Neural cell (in vitro differentiated cells): ENCODE data around the gene MAP10. TPM values are rescaled to one million over a fixed set of nuclear protein-coding genes. Genes with fewer than 3 reads are reported as not detected.

Experiments
- H2AFZ ChIP-seq: fragments of 200-600, 300-800 bp; sonication (generic), shearing (Covaris generic); 2 replicates; pipeline ENCODE4 v1.6.0; 2014; ENCODE audit warnings: low read depth, mild to moderate bottlenecking, antibody characterized with exemption, low read length, moderate library complexity
- H3F3A ChIP-seq: fragments of 200-600 bp; shearing (Covaris generic); 2 replicates; pipeline ENCODE4 v1.6.1; 2016; ENCODE audit warnings: mild to moderate bottlenecking, moderate library complexity, mixed read lengths, antibody characterized with exemption, low read length; ENCODE audit not compliant: insufficient read depth, poor library complexity, severe bottlenecking
- H3K27ac ChIP-seq: fragments of 200-600, 300-800 bp; sonication (generic), shearing (Covaris generic); 2 replicates; pipeline ENCODE4 v1.5.1; 2014; ENCODE audit warnings: mild to moderate bottlenecking, low read length, moderate library complexity
- H3K27me3 ChIP-seq: fragments of 300-800, 200-600 bp; sonication (generic), shearing (Covaris generic); 2 replicates; pipeline ENCODE4 v1.6.0; 2014; ENCODE audit warnings: mild to moderate bottlenecking, low read depth, low read length, moderate library complexity; ENCODE audit not compliant: insufficient read depth
- H3K36me3 ChIP-seq: fragments of 300-800, 200-600 bp; sonication (generic), shearing (Covaris generic); 2 replicates; pipeline ENCODE4 v1.5.1; 2014; ENCODE audit warnings: mild to moderate bottlenecking, antibody characterized with exemption, low read length, moderate library complexity; ENCODE audit not compliant: insufficient read depth
- H3K4me2 ChIP-seq: fragments of 300-800, 200-600 bp; sonication (generic), shearing (Covaris generic); 2 replicates; pipeline ENCODE4 v1.6.0; 2014; ENCODE audit warnings: mild to moderate bottlenecking, low read length
- H3K4me3 ChIP-seq: fragments of 300-800, 200-600 bp; sonication (generic), shearing (Covaris generic); 2 replicates; pipeline ENCODE4 v1.5.1; 2014; ENCODE audit warnings: mild to moderate bottlenecking, low read length, moderate library complexity
- H3K79me2 ChIP-seq: fragments of 200-600 bp; shearing (Covaris generic); replicated peaks from 2 replicates; pipeline ENCODE4 v1.6.0; 2014; ENCODE audit warnings: mild to moderate bottlenecking, low read length, moderate library complexity; ENCODE audit not compliant: insufficient read depth
- H3K9ac ChIP-seq: fragments of 300-800, 200-600 bp; sonication (generic), shearing (Covaris generic); 2 replicates; pipeline ENCODE4 v1.6.1; 2016; ENCODE audit warnings: mild to moderate bottlenecking, low read length, mixed read lengths
- H3K9me2 ChIP-seq: fragments of 200-600 bp; shearing (Covaris generic); 2 replicates; pipeline ENCODE4 v1.6.1; 2016; ENCODE audit warnings: mild to moderate bottlenecking, low read length, mixed read lengths; ENCODE audit not compliant: insufficient read depth
- H3K9me3 ChIP-seq: fragments of 200-600, 300-800 bp; sonication (generic), shearing (Covaris generic); 2 replicates; pipeline ENCODE4 v1.6.1; 2016; ENCODE audit warnings: mild to moderate bottlenecking, mixed run types, low read length, moderate library complexity, mixed read lengths
- H4K20me1 ChIP-seq: fragments of 200-600 bp; shearing (Covaris generic); 2 replicates; pipeline ENCODE4 v1.6.1; 2016; ENCODE audit warnings: mild to moderate bottlenecking, mixed run types; ENCODE audit not compliant: insufficient read depth
- CTCF ChIP-seq: fragments of 450-650 bp; IDR thresholded peaks from 2 replicates; pipeline ENCODE4 v1.5.1; 2014; ENCODE audit warnings: antibody characterized with exemption, mild to moderate bottlenecking, moderate library complexity; ENCODE audit not compliant: poor library complexity, severe bottlenecking
- EP300 ChIP-seq: fragments of 450-650 bp; conservative IDR thresholded peaks from 2 replicates; pipeline ENCODE4 v1.6.1; 2014; ENCODE audit warnings: antibody characterized with exemption, mild to moderate bottlenecking, moderate library complexity; ENCODE audit not compliant: poor library complexity, severe bottlenecking
- EZH2 ChIP-seq: fragments of 200-600, 300-800 bp; shearing (Covaris generic), sonication (generic); IDR thresholded peaks from 2 replicates; pipeline ENCODE4 v1.6.1; 2014; ENCODE audit warnings: antibody characterized with exemption, low read length, borderline replicate concordance, mild to moderate bottlenecking; ENCODE audit not compliant: insufficient read depth, poor library complexity, severe bottlenecking
- MXI1 ChIP-seq: fragments of 450-650 bp; conservative IDR thresholded peaks from 2 replicates; pipeline ENCODE4 v1.6.1; 2014; ENCODE audit warnings: antibody characterized with exemption, mild to moderate bottlenecking; ENCODE audit not compliant: poor library complexity, severe bottlenecking
- POLR2AphosphoS5 ChIP-seq: IDR thresholded peaks from 2 replicates; pipeline ENCODE4 v1.6.1; 2012
- RAD21 ChIP-seq: fragments of 450-650 bp; conservative IDR thresholded peaks from 2 replicates; pipeline ENCODE4 v1.6.1; 2014; ENCODE audit warnings: antibody characterized with exemption, mild to moderate bottlenecking, moderate library complexity
- SMC3 ChIP-seq: fragments of 450-650 bp; conservative IDR thresholded peaks from 2 replicates; pipeline ENCODE4 v1.6.1; 2014; ENCODE audit warnings: antibody characterized with exemption, mild to moderate bottlenecking, moderate library complexity; ENCODE audit not compliant: poor library complexity
- TAF1 ChIP-seq: IDR thresholded peaks from 2 replicates; pipeline ENCODE4 v1.6.1; 2012; ENCODE audit warnings: low read depth
- polyA plus RNA-seq: library from polyadenylated mRNA; depleted of rRNA; stranded (reverse); fragments of >200 nt; gene quantifications from 2 replicates; pipeline ENCODE4 v1.2.3, GENCODE V29; 2014
- TF ChIP-seq, protein P1 (sequence below): IDR thresholded peaks from 2 replicates; pipeline ENCODE4 v1.6.1; 2012; ENCODE audit warnings: borderline replicate concordance

MAP10 gene
- polyA plus RNA-seq, 1 donor from 2014 or later: 1.1 TPM

DNA sequence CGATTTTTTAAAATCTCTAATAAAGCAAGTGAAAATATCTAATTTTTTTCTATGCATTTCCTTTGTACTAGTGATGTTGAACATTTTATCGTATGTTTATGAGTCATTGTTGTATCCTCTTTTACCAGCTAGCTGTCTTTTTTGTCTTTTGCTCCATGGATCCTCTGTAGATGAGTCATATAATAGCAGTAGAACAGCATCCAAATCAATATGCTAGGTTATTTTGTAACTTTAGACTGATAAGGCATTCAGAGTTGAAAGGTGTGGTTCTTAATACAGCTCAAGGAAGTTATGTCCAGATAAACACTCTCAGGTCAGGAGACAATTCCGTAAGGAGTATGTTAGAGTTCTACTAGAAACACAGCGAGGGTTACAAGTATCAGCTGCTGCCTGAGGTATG is 31.9 kb downstream of the MAP10 start:
- H4K20me1 ChIP-seq: no peaks in the 10 kb centered on the region
- no peaks in the 10 kb centered on the region for H3K36me3 ChIP-seq
- H3K79me2 ChIP-seq: no peaks in the 10 kb centered on the region
- no peak overlapping the region for H3K27ac ChIP-seq
- no peak overlapping the region for H3K4me3 ChIP-seq
- H2AFZ ChIP-seq: no peak overlapping the region
- no peaks in the 10 kb centered on the region for H3F3A ChIP-seq
- no peaks in the 10 kb centered on the region for H3K27me3 ChIP-seq
- H3K9me2 ChIP-seq: no peaks in the 10 kb centered on the region
- H3K9ac ChIP-seq: no peak overlapping the region
- no peak for TF ChIP-seq SMC3
- TF ChIP-seq EP300: no peak
- TF ChIP-seq POLR2AphosphoS5: no peak
- no peak for TF ChIP-seq EZH2
- no peak for TF ChIP-seq TAF1
- TF ChIP-seq RAD21: no peak
- TF ChIP-seq MXI1: no peak
- no peak for TF ChIP-seq CTCF
- TF ChIP-seq, protein P1, sequence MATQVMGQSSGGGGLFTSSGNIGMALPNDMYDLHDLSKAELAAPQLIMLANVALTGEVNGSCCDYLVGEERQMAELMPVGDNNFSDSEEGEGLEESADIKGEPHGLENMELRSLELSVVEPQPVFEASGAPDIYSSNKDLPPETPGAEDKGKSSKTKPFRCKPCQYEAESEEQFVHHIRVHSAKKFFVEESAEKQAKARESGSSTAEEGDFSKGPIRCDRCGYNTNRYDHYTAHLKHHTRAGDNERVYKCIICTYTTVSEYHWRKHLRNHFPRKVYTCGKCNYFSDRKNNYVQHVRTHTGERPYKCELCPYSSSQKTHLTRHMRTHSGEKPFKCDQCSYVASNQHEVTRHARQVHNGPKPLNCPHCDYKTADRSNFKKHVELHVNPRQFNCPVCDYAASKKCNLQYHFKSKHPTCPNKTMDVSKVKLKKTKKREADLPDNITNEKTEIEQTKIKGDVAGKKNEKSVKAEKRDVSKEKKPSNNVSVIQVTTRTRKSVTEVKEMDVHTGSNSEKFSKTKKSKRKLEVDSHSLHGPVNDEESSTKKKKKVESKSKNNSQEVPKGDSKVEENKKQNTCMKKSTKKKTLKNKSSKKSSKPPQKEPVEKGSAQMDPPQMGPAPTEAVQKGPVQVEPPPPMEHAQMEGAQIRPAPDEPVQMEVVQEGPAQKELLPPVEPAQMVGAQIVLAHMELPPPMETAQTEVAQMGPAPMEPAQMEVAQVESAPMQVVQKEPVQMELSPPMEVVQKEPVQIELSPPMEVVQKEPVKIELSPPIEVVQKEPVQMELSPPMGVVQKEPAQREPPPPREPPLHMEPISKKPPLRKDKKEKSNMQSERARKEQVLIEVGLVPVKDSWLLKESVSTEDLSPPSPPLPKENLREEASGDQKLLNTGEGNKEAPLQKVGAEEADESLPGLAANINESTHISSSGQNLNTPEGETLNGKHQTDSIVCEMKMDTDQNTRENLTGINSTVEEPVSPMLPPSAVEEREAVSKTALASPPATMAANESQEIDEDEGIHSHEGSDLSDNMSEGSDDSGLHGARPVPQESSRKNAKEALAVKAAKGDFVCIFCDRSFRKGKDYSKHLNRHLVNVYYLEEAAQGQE: no peak
- no peak overlapping the region for H3K4me2 ChIP-seq
- H3K9me3 ChIP-seq: peaks cover 4% of the 10 kb centered on the region

GRCh38 chr1:232841823-232842565 is 36.8 kb downstream of the MAP10 start:
- no peak overlapping the region for H3K27ac ChIP-seq
- no peak overlapping the region for H3K4me2 ChIP-seq
- no peak overlapping the region for H3K9ac ChIP-seq
- peaks cover 6% of the 10 kb centered on the region for H3K27me3 ChIP-seq
- H4K20me1 ChIP-seq: no peaks in the 10 kb centered on the region
- no peak overlapping the region for H3K4me3 ChIP-seq
- TF ChIP-seq CTCF (no peak), SMC3 (no peak), RAD21 (no peak), POLR2AphosphoS5 (no peak), EP300 (no peak), EZH2 (no peak), MXI1 (no peak), TAF1 (no peak)
- TF ChIP-seq, protein P1: no peak
- peaks cover 4% of the 10 kb centered on the region for H3K9me3 ChIP-seq
- H3K9me2 ChIP-seq: no peaks in the 10 kb centered on the region
- no peaks in the 10 kb centered on the region for H3K36me3 ChIP-seq
- no peak overlapping the region for H2AFZ ChIP-seq
- H3K79me2 ChIP-seq: no peaks in the 10 kb centered on the region
- no peaks in the 10 kb centered on the region for H3F3A ChIP-seq
